Fibroblast of lung (primary cell): Measurements from ENCODE around the gene SNX30. TPM values are rescaled to one million over a fixed set of nuclear protein-coding genes. Genes with fewer than 3 reads are reported as not detected.

ENCODE experiments used
- DNase-seq, 2 donors: peaks; one replicate each; pipeline versions ENCODE4 v3.0.0 to v3.0.0-alpha.2; 2010; ENCODE audit warnings: low read depth in 2 of 2
- H2AFZ ChIP-seq: 2 replicates; pipeline ENCODE4 v1.5.1; 2012; ENCODE audit warnings: low read length, control low read depth, inconsistent platforms
- H3K27ac ChIP-seq: 2 replicates; pipeline ENCODE4 v1.5.1; 2011; ENCODE audit warnings: low read length, control low read depth; ENCODE audit not compliant: insufficient read depth
- H3K27me3 ChIP-seq: 2 replicates; pipeline ENCODE4 v1.5.1; 2011; ENCODE audit warnings: mild to moderate bottlenecking, low read length; ENCODE audit not compliant: control insufficient read depth, insufficient read depth
- H3K36me3 ChIP-seq: 2 replicates; pipeline ENCODE4 v1.5.1; 2011; ENCODE audit warnings: low read length; ENCODE audit not compliant: control insufficient read depth, insufficient read depth
- H3K4me1 ChIP-seq: 2 replicates; pipeline ENCODE4 v1.5.1; 2011; ENCODE audit warnings: low read length; ENCODE audit not compliant: control insufficient read depth, insufficient read depth; ENCODE audit errors: extremely low read depth
- H3K4me2 ChIP-seq: 2 replicates; pipeline ENCODE4 v1.5.1; 2011; ENCODE audit warnings: low read length, control low read depth; ENCODE audit not compliant: insufficient read depth; ENCODE audit errors: extremely low read depth
- H3K4me3 ChIP-seq, 4 experiments: fragments of 200-600 bp in 1 of 4; sonication (generic) in 1 of 4; replicated peaks in 1 of 4; 2 replicates each; pipeline ENCODE4 v1.5.1; 2011 to 2016; ENCODE audit warnings: low read length in 4 of 4, low read depth in 3 of 4, mild to moderate bottlenecking in 3 of 4, control low read depth in 2 of 4, inconsistent platforms in 1 of 4, mixed read lengths in 1 of 4; ENCODE audit not compliant: insufficient read depth in 1 of 4; ENCODE audit errors: control extremely low read depth in 1 of 4
- H3K79me2 ChIP-seq: 2 replicates; pipeline ENCODE4 v1.5.1; 2012; ENCODE audit warnings: mild to moderate bottlenecking, low read length, inconsistent platforms; ENCODE audit not compliant: control insufficient read depth, insufficient read depth
- H3K9ac ChIP-seq: 2 replicates; pipeline ENCODE4 v1.5.1; 2011; ENCODE audit warnings: mild to moderate bottlenecking, low read length, control low read depth; ENCODE audit not compliant: insufficient read depth
- H3K9me3 ChIP-seq: 2 replicates; pipeline ENCODE4 v1.5.1; 2012; ENCODE audit warnings: low read depth, low read length; ENCODE audit not compliant: control insufficient read depth, insufficient read depth
- H4K20me1 ChIP-seq: 2 replicates; pipeline ENCODE4 v1.5.1; 2011; ENCODE audit warnings: low read length; ENCODE audit not compliant: control insufficient read depth, insufficient read depth; ENCODE audit errors: extremely low read depth
- EZH2 ChIP-seq: IDR thresholded peaks from 2 replicates; pipeline ENCODE4 v1.5.1; 2012; ENCODE audit warnings: low read length, control low read depth, mild to moderate bottlenecking; ENCODE audit errors: missing control alignments
- polyA plus RNA-seq, 2 donors: library from polyadenylated mRNA; depleted of rRNA in 1 of 2; stranded (reverse) in 1 of 2; unstranded in 1 of 2; fragments of >200 nt; gene quantifications; 2 replicates each; pipeline ENCODE4 v1.2.1, GENCODE V29; 2011 to 2012; ENCODE audit warnings: missing spikeins in 1 of 2
- total RNA-seq: library from RNA; depleted of rRNA; stranded (reverse); fragments of >200 nt; gene quantifications from 2 replicates; pipeline ENCODE4 v1.2.1, GENCODE V29; 2014
- TF ChIP-seq, protein P1 (sequence below), 2 donors: IDR thresholded peaks in 1 of 2; conservative IDR thresholded peaks in 1 of 2; 1 replicate in 1 of 2; 2 replicates in 1 of 2; pipeline ENCODE4 v1.5.1; 2011 to 2012; ENCODE audit warnings: low read length in 2 of 2, control low read depth in 1 of 2, inconsistent platforms in 1 of 2, low read depth in 1 of 2, mild to moderate bottlenecking in 1 of 2

The SNX30 gene
- total and polyA plus RNA-seq, 2 donors (not counting 1 experiment from before 2014, with no cell fraction given): 7.9 to 20.6 TPM

- no peaks in the 10 kb centered on the region for H3K79me2 ChIP-seq
- no peak for DNase-seq
- H2AFZ ChIP-seq: no peak overlapping the region
- TF ChIP-seq, protein P1, sequence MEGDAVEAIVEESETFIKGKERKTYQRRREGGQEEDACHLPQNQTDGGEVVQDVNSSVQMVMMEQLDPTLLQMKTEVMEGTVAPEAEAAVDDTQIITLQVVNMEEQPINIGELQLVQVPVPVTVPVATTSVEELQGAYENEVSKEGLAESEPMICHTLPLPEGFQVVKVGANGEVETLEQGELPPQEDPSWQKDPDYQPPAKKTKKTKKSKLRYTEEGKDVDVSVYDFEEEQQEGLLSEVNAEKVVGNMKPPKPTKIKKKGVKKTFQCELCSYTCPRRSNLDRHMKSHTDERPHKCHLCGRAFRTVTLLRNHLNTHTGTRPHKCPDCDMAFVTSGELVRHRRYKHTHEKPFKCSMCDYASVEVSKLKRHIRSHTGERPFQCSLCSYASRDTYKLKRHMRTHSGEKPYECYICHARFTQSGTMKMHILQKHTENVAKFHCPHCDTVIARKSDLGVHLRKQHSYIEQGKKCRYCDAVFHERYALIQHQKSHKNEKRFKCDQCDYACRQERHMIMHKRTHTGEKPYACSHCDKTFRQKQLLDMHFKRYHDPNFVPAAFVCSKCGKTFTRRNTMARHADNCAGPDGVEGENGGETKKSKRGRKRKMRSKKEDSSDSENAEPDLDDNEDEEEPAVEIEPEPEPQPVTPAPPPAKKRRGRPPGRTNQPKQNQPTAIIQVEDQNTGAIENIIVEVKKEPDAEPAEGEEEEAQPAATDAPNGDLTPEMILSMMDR (conservative IDR thresholded peaks at IDR 0.05 in 1 of 2, IDR thresholded peaks at IDR 0.05 in 1 of 2; ENCODE audit: low read depth in 1 of 2, low read length in 2 of 2): no peak
- no peak for TF ChIP-seq EZH2
- H3K36me3 ChIP-seq: no peaks in the 10 kb centered on the region
- H3K27me3 ChIP-seq: no peaks in the 10 kb centered on the region
- no peak overlapping the region for H3K9ac ChIP-seq
- H3K9me3 ChIP-seq: no peaks in the 10 kb centered on the region
- no peak overlapping the region for H3K27ac ChIP-seq
- H3K4me3 ChIP-seq: no peak overlapping the region
- H4K20me1 ChIP-seq: no peaks in the 10 kb centered on the region
- H3K4me2 ChIP-seq: no peak overlapping the region
- no peaks in the 10 kb centered on the region for H3K4me1 ChIP-seq
Observed at GRCh38 chr9:112726428-112726827, 24.1 kb upstream of the SNX30 start.

GRCh38 chr9:112728401-112728800 lies 22.2 kb upstream of the SNX30 start:
- Histone ChIP-seq H4K20me1 (no peaks in the 10 kb centered on the region), H3K27ac (no peak overlapping the region), H3K79me2 (no peaks in the 10 kb centered on the region), H3K27me3 (no peaks in the 10 kb centered on the region), H3K9me3 (no peaks in the 10 kb centered on the region), H2AFZ (no peak overlapping the region), H3K9ac (no peak overlapping the region), H3K4me1 (no peaks in the 10 kb centered on the region), H3K4me2 (no peak overlapping the region), H3K36me3 (no peaks in the 10 kb centered on the region), H3K4me3 (no peak overlapping the region)
- DNase-seq: no peak
- TF ChIP-seq, protein P1 (conservative IDR thresholded peaks at IDR 0.05 in 1 of 2, IDR thresholded peaks at IDR 0.05 in 1 of 2; ENCODE audit: low read depth in 1 of 2, low read length in 2 of 2): no peak
- no peak for TF ChIP-seq EZH2

- no peak for TF ChIP-seq EZH2
- TF ChIP-seq, protein P1 (conservative IDR thresholded peaks at IDR 0.05 in 1 of 2, IDR thresholded peaks at IDR 0.05 in 1 of 2; ENCODE audit: low read depth in 1 of 2, low read length in 2 of 2): no peak
- Histone ChIP-seq H2AFZ (no peak overlapping the region), H3K4me1 (no peaks in the 10 kb centered on the region), H4K20me1 (no peaks in the 10 kb centered on the region), H3K9ac (no peak overlapping the region), H3K4me3 (no peak overlapping the region), H3K27me3 (no peaks in the 10 kb centered on the region), H3K27ac (no peak overlapping the region), H3K9me3 (no peaks in the 10 kb centered on the region), H3K36me3 (no peaks in the 10 kb centered on the region), H3K79me2 (no peaks in the 10 kb centered on the region), H3K4me2 (no peak overlapping the region)
- DNase-seq: no peak
Observed at GRCh38 chr9:112731971-112732370, 18.6 kb upstream of the SNX30 start.
